NCI-H1436 (cell line): ENCODE results near the gene LONP2.
"Not testable (repeated sequence)": the region's sequence is repeated elsewhere in the genome, so short reads cannot be mapped to it uniquely, and the experiment has no call there.

ENCODE experiments used
- DNase-seq: peaks from one replicate; lab custom pipeline; 2025; lab: John Stamatoyannopoulos, UW

LONP2 gene

GRCh38 chr16:48366165-48367093 is 122.3 kb downstream of the LONP2 start:
- DNase-seq = peak; percentile 51

GRCh38 chr16:48367441-48368049 is 123.4 kb downstream of the LONP2 start:
- DNase-seq = no peak

- DNase-seq = no peak
These were observed 125.7 kb downstream of the LONP2 start for GRCh38 chr16:48369765-48370164.

GRCh38 chr16:48370229-48370628 is 126.1 kb downstream of the LONP2 start:
- DNase-seq = no peak

- DNase-seq = not testable (repeated sequence)
These were observed 126.7 kb downstream of the LONP2 start for GRCh38 chr16:48370668-48371392.

- no peak for DNase-seq
These were observed 127.3 kb downstream of the LONP2 start for GRCh38 chr16:48371393-48371780.

- no peak for DNase-seq
These were observed 128.6 kb downstream of the LONP2 start for GRCh38 chr16:48372744-48373143.

GRCh38 chr16:48373258-48374029 is 129.3 kb downstream of the LONP2 start:
- no peak for DNase-seq

- no peak for DNase-seq
These were observed 130.2 kb downstream of the LONP2 start for GRCh38 chr16:48374255-48374654.

GRCh38 chr16:48377301-48377700 is 133.2 kb downstream of the LONP2 start:
- not testable (repeated sequence) for DNase-seq

GRCh38 chr16:48378276-48378675 is 134.2 kb downstream of the LONP2 start:
- DNase-seq = no peak

- DNase-seq = no peak
These were observed 134.7 kb downstream of the LONP2 start for GRCh38 chr16:48378836-48379235.

- no peak for DNase-seq
These were observed 137.1 kb downstream of the LONP2 start for GRCh38 chr16:48381201-48381600.

GRCh38 chr16:48382131-48382530 is 138.0 kb downstream of the LONP2 start:
- DNase-seq = no peak

GRCh38 chr16:48383009-48383876 is 139.1 kb downstream of the LONP2 start:
- DNase-seq = no peak

- DNase-seq = no peak
These were observed 139.9 kb downstream of the LONP2 start for GRCh38 chr16:48383877-48384519.

- DNase-seq = peak; percentile 67
These were observed 140.6 kb downstream of the LONP2 start for GRCh38 chr16:48384520-48385252.

- peak; percentile 75 for DNase-seq
These were observed 141.4 kb downstream of the LONP2 start, which contains the start of gene SIAH1 for GRCh38 chr16:48385253-48386150. Gene SIAH1, minus strand, starts transcription at chr16:48385413. Its CDS starts 22,985 bp downstream, at chr16:48362428.
